IPS DF 19.7 (cell line): Measurements from ENCODE around the gene PPP1R7.

ENCODE experiments used
- DNase-seq: peaks from one replicate; pipeline ENCODE4 v3.0.0-alpha.2; 2013; ENCODE audit warnings: low read depth, low spot score

Gene PPP1R7

DNA sequence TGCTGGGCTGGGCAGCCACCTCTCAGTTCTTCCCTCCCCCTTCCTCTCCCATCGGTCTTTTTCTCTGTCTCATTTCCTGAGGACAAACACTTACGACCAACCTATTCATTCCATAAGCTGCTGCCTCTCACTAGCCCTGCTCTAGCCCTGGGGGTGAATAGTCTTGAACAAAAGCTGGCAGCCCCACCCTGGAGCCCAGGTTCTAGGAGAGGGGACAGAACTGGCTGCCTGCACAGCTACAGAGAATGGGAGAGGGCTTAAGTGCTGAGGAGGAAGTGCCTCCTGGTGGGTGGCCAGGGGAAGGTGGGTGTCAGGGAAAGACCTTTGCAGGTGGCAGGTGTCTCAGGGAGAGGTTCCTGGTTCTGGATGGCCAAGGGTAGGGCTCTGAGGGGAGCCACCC is 61.0 kb downstream of the PPP1R7 start:
- no peak for DNase-seq

DNA sequence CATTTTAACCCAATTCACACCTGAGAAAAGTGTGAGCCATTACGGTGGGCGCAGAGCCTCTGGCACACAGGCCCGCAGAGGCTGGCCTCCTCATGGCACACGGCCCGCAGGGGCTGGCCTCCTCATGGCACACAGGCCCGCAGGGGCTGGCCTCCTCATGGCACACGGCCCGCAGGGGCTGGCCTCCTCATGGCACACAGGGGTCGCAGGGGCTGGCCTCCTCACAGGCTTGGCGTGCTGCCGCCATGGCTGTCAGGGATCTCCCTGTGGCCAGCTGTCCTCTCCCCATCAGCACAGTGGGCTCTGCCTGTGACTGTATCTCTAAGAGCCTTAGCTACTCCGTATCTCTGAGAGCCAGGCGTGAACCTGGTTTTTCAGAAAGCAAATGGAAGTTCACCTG is 62.8 kb downstream of the PPP1R7 start:
- DNase-seq: no peak

DNA sequence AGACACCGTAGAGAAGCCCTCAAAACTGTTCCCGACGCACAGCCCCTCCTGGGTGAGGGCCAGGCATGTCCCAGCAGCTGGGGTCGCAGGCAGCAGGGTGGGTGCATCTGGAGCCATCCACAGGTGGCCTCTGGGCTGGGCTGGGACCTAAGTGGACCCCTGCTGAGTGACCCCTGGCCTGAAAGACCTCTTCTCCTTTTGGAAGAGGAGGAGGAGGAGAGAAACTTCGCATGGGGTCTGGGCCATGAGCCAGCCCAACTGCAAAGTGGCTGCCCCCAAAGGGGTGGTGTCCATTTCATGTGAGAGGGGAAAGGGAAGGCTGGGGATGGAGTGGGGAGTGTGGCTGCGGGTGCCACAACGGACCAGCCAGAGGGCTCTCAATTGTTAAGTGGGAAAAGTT is 63.3 kb downstream of the PPP1R7 start:
- no peak for DNase-seq

DNA sequence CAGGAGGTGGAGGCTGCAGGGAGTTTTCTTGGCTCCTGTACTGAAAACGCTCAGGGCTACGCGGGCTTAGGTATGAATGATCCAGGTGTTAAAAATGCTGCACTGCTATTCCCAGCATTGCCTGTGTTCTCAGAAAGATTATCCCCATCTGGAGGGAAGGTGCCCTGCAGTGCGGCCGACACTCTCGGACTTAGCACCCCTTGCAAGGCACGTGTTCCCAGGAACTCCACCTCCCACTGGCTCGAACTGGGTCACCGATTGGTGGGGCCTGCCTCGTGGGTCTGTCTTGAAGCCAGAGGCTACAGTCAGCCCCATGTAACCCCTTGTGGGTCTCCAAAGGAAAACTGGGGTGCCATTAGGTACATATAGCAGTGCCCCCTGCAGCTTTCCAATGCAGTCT is 63.9 kb downstream of the PPP1R7 start:
- DNase-seq: no peak

DNA sequence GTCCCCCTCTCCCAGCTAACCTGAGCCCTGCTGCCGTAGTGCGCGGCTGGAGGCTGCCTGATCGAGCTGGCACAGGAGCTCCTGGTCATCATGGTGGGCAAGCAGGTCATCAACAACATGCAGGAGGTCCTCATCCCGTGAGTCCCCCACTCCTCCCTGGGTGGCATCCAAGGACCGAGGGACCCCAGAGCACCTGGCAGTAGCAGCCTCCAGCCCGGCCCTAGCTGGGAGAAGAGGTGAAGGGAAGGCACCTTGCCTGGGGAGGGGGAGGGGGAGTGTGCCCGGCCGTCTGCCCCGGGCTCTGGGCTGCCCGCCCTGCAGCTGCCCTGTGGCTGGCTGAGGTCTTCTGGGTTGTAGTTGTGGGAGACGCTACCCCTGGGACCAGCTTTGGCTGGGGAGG is 64.5 kb downstream of the PPP1R7 start:
- no peak for DNase-seq

DNA sequence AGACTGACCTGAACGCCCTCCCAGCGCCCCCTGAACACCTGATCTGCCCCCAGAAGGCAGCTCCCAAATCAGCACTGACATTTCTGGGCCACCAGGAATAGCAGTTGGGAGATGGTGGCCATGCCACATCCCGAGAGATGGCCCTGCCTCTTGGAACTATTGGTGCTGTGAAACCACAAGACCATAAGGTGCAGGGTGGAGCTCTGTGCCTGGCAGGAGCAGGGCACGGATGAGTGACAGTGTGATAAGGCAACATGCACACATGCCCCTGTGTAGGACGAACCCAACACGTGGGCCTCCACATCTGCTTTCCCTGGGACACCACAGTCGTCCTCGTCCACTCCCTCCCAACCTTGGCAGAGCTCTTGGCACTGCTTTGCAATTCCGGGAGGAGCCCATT is 65.2 kb downstream of the PPP1R7 start:
- no peak for DNase-seq

DNA sequence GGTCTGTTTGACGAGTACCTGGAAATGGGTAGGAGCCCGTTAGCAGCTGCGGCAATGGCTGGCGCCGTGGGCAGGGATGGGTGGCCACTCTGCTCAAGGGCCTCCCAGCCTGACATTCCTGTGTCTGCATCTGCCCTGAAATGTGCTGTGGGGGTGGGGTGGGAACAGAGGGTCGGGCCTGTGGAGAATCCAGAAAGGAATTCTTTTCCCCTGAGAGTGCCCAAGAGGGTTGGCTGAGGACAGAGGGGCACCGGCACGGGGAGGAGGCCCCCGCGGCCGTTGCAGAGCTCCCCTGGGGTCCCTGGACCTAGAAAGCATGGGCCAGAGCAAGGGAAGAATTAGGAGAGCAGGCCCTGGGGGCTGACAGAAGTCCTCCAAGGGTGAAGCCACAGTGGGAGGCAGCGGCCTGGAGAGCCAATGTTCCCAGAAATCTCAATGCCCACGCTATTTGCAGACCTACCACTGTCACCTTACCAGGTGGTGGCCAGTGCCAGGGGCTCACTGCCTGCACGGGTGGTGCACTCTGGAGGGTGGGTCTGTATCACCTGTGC is 66.0 kb downstream of the PPP1R7 start:
- DNase-seq: no peak

DNA sequence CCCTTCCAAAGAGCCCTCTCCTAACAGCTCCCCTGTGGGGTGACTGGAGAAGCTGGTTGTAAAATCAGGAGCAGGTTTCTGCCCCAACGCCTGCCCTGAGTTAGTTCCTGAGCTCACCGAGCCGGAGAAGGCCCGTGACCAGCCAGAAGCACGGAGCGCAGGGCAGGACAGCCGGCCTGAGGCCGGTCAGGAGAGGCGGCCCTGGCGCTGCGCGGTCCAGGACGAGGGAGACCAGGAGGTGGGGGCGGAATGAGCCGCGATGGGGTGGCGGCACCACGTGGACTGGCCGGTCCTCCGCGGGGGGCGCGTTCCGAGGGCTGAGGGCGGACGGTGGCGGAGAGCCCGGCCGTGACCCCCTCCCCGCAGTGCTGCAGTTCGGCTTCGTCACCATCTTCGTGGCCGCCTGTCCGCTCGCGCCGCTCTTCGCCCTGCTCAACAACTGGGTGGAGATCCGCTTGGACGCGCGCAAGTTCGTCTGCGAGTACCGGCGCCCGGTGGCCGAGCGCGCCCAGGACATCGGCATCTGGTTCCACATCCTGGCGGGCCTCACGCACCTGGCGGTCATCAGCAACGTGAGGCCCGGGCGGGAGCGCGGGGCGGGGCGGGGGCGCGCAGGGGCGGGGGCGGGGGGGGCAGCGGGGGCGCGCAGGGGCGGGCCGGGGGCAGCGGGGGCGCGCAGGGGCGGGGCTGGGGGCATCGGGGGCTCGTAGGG is 67.2 kb downstream of the PPP1R7 start:
- no peak for DNase-seq

DNA sequence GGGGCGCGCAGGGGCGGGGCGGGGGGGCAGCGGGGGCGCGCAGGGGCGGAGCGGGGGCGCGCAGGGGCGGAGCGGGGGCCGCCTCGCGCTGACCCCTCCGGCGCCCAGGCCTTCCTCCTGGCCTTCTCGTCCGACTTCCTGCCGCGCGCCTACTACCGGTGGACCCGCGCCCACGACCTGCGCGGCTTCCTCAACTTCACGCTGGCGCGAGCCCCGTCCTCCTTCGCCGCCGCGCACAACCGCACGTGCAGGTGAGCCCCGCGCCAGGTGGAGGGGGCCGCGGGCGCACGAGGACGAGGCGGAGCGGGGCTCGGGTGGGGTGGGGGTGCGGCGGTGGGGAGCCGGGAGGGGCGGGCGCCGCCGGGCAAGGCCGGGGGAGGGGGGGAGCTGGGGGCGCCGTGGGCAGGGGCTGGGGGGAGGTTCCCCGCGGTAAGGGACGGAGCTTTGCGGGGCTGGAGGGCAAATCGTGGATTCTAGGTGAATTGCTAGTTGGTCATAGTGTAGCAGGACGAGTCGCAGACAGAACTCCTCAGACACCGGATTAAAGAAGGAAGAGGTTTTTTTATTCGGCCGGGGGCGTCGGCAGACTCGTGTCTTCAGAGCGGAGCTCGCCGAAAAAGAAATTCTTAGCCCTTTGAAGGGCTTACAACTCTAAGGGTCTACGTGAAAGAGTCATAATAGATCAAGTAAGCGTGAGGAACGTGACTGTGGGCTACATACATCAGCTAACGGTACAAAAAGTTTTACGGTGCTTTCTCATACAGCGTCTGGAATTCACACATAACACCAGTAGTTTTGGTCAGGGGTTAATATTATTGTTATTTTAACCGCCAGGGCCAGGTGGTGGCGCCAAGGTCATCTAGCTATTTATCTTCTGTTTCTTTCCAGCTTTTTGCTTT is 68.1 kb downstream of the PPP1R7 start:
- DNase-seq: no peak

DNA sequence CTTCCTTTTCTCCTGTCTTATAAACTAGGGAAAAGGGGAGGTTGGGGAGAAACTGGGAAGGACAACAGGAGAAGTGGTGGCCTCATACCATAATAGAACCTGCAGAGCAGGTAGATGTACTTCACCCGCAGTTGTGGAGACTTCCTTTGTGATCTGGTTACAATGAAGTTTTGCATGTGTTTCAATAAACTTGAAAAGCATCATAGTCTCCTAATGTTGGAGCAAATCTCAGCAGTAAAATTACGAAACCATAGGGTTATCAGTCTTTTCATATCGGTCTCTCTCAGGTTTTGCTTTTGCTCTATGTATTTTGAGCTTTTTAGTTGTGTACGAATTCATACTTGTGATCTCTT is 68.7 kb downstream of the PPP1R7 start:
- DNase-seq: no peak

DNA sequence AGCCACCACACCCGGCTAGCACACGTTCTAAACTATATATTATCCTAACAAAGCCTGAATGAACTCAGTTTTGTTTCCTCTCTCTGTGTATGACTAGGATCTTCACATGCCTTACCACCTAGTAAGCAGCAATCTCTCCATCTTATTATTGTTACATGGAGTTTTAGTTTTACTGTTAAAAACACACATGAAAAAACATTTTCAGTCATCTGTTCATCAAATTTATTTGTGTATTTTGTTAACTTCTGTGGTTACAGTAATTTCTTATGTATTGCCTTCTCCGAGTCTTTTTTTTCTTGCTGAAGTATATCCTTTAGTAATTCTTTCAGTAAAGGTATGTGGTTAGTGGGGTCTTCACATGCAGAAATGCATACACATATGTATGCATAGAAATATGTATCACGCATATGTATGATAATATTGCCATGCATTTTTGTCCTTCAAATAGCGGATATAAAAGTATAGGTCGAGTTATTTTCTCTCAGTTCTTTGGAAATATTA is 69.6 kb downstream of the PPP1R7 start:
- DNase-seq: no peak

DNA sequence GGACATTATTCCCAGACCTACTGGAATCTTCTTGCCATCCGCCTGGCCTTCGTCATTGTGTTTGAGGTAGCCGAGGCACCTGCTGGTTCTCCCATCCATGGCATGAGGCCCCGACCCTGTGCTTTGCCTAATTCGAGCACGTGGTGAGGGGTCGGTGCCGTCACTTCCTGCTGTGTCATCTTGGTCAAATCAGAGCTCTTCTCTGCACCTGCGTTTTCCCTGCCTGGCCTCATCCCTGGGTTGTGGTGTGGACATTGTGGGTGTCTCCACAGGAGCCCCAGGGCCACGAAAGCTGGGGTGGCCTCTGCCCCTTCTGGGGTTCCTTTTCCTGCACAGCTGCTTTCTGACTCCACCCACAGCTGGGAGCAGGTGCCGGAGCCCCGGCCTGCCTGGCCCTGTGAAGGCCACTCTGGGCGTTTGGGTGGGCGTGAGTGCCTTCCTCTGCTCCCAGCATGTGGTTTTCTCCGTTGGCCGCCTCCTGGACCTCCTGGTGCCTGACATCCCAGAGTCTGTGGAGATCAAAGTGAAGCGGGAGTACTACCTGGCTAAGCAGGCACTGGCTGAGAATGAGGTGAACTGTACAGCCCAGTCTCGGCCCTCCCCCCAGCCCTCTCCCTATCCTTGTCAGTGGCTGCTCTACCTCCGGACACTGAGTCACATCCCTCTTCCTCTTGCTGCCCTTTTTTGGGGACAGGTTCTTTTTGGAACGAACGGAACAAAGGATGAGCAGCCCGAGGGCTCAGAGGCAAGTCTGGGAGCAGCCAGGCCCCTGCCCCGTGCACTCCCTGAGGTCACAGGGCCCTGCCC is 73.1 kb downstream of the PPP1R7 start:
- DNase-seq: no peak

DNA sequence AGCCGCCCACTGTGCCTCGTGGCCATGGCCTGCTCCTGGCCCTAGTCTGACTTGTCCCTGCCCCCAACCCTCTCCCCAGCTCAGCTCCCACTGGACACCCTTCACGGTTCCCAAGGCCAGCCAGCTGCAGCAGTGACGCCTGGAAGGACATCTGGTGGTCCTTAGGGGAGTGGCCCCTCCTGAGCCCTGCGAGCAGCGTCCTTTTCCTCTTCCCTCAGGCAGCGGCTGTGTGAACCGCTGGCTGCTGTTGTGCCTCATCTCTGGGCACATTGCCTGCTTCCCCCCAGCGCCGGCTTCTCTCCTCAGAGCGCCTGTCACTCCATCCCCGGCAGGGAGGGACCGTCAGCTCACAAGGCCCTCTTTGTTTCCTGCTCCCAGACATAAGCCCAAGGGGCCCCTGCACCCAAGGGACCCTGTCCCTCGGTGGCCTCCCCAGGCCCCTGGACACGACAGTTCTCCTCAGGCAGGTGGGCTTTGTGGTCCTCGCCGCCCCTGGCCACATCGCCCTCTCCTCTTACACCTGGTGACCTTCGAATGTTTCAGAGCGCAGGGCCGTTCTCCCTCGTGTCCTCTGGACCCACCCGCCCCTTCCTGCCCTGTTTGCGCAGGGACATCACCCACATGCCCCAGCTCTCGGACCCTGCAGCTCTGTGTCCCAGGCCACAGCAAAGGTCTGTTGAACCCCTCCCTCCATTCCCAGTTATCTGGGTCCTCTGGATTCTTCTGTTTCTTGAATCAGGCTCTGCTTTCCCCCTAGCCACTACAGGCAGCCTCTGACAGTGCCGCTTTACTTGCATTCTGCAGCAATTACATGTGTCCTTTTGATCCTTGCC is 74.0 kb downstream of the PPP1R7 start:
- no peak for DNase-seq

DNA sequence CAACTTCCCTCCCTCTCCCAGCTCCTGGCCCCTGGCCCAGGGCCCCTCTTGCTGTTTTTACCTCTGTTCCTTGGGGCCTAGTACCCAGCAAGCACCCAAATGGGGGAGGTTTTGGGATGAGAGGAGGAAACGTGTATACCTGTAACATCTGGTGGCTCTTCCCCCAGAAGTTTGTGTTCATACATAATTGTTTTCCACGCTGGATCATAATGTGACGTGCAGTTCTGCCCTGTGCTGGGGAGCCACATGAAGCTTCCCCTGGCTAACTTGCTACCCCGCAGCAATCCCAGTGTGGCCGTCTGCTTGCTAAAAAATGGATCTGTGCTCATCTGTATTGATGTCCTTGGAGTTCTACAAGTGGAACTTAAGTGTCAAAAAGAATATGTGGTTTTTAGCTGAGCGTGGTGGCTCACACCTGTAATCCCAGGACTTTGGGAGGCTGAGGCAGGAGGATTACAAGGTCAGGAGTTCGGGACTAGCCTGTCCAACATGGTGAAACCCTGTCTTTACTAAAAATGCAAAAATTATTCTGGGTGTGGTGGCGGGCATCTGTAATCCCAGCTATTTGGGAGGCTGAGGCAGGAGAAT is 74.7 kb downstream of the PPP1R7 start:
- no peak for DNase-seq

DNA sequence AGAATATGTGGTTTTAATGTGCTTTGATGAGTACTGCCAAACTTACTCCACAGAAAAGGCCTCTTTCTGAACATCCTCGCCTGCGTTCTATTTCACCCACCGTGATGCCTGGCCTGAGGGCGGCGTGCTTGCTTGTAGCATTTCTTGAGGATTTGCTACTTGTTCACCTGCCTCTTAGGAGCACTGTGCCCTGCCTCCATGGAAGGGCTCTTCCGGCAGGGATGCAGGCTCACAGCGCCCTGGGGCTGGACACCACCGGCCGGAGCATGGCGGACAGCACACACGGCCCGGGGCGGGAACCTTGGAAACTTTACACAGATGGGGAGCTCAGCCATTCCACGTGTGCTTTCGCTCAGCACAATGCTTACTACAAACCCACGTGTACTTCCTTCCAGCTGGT is 75.3 kb downstream of the PPP1R7 start:
- no peak for DNase-seq

DNA sequence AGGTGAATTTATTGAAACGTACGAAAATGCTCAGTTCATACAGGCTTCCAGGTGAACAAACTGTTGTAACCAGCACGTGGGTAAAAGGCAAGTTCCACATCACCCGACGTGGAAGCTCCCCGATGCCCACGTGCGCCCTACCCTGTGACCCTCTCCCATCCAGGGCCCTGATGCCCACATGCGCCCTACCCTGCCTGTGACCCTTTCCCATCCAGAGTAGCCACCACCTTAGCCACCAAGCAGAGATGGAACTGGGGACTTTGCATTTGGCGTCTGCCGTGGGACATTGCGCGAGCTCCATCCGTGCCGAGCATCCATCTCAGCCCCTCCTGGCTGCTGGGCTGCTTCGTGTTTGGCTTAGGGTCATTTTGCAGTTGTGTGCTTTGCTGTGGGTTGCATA is 75.7 kb downstream of the PPP1R7 start:
- DNase-seq: no peak

DNA sequence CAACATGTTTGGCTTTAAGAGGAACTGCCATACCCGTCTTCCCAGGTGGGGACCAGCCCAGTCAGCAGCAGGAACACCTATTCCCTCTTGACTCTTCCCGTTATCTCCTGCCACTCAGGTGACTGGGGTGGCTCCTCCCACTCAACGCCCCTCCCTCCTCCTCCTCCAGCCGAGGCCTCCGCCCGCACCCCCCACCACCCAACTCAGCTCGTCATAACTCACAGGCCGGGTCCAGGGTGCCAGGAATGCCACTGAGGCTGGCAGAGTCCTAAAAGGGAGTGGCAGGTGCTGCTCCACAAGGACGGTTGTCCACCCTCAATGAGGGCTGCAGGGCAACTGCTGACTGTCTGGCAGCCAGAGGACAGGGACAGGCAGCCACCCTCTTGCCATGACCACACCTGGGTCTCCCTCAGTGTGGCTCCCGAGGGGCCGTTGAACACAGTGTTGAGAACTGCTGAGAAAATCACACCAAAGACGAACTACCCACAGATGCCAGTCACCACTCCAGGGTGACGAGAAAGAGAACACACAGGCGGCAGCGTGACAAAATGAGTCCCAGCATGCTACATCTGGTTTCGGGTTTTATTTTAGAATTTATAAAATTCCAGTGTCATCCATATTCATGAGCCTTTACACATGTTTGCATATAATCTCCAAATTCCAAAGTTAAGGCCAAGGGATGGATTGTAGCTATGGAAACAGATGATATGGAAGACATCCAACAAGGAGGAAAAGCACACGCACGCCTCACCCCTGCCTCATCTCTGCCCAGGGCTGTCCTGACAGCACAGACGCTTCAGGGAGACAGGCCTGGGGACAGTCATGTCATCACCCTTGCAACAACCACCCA is 76.7 kb downstream of the PPP1R7 start:
- no peak for DNase-seq

DNA sequence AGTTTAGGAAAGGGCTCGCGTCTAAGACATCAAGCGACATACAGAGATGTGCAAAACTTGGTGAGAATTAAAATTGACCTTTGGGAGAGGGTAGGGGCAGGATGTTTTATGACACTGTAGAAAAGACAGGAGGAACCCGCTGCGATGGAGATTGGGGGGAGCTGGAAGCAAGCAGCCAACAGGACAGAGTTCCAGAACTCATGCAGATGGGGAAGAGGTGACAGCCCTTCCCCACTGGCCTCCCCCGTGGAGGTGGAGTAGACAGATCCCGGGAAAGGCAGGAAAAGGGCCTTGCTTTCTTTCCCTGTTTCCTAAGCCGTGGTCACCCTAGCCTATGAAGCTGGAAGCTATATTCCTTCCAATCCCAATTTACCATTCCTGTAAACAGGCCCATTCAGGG is 77.3 kb downstream of the PPP1R7 start:
- no peak for DNase-seq

DNA sequence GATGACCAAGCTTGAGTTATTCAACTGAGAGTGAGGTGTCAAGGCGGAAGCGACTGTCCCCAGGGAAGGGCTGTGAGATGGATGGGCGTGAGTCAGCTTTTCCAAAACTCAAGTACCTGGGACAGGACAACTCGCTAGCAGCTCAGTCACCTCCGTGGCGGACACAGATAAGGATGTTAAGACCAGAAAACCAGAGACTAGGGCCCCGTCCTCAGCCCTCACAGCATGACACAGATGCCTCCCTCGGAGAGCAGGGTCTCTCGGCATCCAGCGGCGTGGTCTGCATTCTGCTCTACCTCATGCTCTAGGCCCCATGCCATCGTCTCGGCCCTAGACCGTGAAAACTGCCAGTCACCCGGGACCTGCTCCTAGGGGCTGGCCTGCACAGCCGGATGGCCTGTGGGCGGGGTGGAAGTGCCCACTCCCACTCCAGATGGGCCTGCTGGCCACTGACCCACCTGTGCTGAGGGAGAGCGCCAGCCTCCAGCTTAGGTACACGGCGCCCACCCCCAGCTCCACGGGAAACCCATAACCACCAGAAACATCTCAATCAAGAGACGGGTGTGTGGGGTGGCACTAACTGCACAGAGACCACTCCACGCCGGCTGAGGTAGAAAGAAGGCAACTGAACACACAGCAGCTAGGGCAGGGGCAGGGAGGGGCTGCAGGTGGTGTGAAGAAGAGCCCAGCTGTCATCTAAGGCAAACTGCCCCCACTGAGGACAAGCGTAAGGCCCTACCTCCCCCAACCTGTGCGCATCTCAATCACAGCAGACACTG is 78.0 kb downstream of the PPP1R7 start:
- no peak for DNase-seq
